Measurements from ENCODE around the gene BDKRB2.

The BDKRB2 gene

DNA sequence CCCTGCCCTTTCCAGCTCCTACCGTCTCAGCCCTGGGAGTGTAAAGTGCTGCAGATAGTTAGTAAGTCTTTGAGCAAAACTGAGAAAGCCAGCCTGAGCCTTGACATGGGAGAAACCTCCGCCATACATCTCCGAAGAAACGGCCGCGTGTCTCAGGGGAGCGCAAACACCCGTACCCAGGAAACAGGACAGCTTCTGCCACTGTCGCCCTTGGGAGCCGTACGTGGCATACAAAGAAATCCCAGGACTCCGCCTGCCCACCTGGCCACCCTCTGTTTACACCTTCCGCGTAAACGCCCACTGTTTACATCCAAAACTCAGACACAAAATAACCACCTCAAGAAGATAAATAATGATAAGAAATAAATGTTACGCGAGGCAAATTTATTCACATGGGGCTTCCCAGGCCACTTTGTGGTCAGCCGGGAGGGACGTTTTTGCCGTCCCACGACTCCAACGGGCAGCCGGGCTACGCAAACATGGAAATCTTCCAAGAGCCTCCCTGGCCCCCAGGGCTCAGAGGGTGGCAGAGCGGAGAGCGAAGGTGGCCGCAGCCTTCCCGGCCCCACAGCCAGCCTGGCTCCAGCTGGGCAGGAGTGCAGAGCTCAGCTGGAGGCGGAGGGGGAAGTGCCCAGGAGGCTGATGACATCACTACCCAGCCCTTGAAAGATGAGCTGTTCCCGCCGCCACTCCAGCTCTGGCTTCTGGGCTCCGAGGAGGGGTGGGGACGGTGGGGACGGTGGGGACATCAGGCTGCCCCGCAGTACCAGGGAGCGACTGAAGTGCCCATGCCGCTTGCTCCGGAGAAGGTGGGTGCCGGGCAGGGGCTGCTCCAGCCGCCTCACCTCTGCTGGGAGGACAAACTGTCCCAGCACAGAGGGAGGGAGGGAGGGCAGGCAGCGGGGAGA lies at the start of gene BDKRB2:
BDKRB2 (plus strand) TSS at position 689 of the 908 bp plus-strand sequence. CDS start 32,269 bp downstream, outside the sequence.
- DNase-seq, result no peak

DNA sequence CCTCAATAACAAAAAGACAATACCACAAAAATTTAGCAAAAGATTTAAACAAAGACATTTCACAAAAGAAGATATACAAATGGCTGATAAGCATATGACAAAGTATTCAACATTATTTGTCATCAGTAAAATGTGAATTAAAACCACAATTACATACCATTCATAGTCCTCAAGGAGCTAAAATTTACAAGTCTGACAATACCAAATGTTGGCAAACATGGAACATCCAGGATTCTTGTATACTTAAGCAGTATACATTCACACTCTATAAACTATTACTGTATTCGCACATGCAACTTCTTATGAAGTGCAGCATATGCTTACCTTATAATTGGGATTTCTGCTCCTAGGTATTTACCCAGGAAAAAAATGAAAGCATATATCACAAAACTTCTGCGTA lies 49.7 kb upstream of the BDKRB2 start:
- DNase-seq, result no peak

DNA sequence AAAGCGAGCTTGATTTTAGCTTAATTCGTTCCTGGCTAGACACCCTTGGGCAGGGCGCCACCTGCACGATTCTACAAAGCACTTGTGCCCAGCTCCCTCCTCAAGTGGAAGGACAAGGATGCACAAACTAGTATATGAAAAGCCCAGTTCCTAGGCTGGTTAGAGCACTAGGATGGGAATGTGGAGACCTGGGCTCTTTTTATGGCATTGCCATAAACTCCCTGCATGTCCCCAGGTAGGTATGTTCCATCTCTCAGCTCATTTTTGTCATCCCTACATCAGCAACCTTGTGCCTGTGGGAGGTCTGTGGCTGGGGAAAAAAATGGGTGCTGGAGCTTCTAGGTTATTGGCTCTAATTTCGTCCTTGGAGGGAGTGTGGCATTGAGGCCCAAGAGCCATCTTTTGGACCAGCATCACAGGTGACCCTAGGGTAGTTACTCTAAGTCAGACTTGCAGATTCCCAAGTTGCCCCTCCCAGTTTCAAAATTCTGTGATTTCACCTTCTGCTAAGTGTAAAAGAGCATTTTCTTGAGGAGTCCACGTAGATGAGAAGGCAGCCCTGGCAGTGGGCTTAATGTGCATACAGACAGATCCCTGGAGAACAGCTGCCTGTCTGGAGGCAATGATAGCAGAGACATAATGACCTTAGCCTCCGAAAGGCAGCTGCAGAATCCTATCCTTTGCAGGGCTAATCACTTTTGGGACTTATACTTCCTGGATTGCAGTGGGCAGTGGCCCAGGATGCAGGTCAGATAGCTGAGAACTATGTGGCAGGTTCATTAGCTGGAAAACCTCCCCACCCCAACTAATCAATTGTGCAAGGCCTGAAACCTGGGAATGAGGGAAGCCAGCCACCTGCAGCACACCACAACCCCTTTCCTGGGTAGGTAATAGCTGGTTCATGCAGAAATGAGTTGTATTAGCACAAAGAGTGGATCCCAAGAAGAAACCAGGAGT lies 47.6 kb upstream of the BDKRB2 start:
- DNase-seq, result no peak

GRCh38 chr14:96158735-96159134 lies 45.9 kb upstream of the BDKRB2 start:
- no peak for DNase-seq

DNA sequence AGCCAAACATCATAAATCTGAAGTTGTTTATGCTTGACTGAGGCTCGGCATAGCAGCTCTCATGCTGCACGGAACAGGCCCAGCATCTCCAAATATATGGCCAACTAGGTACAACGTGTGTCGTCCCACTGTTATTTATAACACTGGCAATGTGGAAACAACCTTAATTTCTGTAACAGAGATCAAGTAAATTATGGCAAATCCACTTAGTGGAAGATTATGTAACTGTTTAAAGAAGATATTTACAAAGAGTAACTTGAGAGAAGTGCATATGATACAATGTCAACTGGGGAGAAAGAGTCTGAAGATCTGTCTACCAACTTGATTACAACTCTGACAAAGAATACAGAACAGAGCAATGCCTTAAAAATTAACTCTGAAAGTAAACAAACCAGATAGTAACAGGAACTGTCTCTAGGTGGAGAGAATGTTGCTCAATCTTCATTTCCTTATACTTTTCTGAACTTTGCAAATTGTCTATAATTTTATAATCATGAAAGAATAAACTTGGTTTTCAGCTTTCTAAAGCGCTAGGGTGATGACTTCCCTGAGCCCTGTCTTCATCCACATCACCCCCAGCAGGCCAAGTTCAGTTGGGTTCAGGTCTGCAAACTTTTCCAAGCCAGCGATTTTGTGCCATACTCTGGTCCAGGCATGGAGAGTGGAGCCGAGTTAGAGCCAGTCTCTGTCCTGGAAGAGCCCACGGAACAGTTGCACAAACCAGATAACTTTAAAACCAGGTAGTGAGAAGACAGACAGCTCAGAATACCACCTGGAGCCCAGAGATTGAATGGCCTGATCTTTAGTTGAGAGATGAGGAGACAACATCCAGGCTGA lies 44.3 kb upstream of the BDKRB2 start:
- no peak for DNase-seq

DNA sequence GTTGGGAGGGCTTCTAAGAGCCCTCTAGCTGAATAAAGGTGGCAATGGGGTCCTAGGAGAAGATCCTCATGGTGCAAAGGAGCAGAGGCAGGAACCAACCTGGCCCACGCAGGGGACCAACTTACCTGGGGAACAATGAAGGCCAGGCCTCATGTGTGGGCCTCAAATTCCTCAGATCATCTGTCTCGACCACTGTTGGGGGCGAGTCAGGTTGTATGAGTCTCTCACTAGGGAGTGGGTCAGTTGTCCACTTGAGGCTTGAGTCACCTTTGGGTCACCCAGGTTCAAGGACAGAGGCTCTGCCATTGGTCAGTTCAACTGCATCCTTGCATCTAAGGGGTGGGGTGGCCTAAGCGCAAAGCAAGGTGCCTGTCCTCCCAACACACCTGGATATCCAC lies 43.7 kb upstream of the BDKRB2 start:
- DNase-seq, result no peak

GRCh38 chr14:96161636-96162035 lies 43.0 kb upstream of the BDKRB2 start:
- no peak for DNase-seq

DNA sequence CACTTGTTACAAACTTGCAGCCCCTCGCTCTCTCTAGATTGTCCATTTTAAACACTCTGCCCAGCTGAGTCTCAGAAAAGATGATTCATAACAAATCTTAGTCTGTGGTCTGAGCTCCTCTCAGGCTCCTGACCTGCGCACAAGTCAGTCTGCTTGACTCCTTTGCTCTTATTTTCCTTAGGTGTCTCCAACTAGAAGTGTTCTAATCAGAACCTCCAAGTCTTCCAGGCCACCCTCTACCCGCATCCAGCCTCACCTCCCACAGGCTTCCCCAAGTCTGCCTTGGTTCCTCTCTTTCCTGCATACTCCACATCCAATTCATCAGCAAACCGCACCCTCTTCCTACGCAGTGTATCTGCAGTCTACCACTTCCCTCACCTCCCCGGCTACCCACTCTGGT lies 42.4 kb upstream of the BDKRB2 start:
- DNase-seq, result no peak

GRCh38 chr14:96162741-96163140 lies 41.9 kb upstream of the BDKRB2 start:
- DNase-seq, result no peak

DNA sequence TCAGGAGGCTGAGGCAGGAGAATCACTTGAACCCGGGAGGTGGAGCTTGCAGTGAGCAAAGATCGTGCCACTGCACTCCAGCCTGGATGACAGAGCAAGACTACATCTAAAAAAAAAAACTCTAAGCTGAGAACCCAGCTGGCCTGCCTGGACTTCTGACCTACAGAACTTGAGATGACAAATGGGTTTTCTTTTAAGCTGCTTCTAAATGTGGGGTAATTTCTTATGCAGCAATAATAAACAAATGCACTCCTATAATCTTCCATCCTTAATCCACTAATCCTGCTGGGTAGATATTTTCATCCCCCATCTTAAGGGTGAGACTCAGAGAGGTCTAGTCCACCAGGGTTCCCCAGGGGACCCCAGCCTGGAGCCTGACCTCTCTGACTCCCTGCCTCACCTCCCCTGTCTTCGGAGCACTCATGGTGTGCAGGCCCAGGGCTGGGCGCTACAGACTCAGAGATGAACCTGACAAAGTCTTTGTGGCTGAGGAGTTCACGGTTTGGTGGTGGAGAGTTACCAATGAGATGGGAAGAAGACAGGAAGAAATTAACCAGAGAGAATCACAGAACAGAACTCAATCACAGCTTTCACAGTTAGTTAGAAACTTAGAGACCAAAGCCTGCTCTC lies 39.7 kb upstream of the BDKRB2 start:
- DNase-seq, result no peak

DNA sequence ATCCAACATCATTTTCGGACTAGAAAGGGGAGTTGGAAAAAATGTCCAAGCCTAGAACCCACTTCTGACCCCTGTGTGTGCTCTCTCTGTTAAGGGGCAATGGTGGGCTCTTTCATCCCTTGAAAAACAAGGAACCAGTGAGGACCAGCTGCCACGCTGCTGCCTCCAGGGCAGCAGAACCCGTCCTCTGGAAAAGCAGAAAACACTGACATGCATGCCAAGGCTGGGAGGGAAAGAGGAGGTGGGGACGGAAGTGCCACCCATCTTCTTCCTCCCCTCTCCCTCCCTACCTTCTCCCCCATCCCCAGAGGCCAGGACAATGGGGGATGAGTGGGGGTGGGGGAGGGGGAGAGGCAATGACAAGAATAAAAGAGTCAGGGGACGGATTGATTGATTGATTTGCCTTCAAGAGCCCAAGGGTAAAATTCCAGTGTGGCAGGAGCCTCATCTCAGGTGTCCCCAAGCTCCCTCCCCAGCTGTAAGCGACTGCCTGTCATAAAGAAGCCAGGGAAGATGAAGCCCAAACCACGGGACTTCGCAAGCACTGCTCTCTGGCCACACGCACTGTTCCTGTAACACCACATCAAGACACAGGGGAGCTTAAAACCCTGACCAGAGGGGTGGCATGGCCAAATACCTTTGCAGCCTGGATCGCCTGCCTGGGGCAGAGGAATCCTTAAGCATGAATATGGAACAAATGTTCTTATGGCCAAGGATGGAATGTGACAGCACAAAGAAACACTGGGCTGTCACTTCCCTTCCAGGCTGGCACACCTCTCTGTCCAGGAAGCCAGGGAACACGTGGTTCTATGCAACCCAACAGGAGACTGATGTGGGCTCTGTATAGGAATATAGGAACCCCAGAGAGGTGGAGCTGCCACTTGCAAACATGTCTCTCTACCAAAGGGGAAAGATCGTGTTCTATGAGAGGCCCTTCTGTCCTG lies 38.9 kb upstream of the BDKRB2 start:
- no peak for DNase-seq

DNA sequence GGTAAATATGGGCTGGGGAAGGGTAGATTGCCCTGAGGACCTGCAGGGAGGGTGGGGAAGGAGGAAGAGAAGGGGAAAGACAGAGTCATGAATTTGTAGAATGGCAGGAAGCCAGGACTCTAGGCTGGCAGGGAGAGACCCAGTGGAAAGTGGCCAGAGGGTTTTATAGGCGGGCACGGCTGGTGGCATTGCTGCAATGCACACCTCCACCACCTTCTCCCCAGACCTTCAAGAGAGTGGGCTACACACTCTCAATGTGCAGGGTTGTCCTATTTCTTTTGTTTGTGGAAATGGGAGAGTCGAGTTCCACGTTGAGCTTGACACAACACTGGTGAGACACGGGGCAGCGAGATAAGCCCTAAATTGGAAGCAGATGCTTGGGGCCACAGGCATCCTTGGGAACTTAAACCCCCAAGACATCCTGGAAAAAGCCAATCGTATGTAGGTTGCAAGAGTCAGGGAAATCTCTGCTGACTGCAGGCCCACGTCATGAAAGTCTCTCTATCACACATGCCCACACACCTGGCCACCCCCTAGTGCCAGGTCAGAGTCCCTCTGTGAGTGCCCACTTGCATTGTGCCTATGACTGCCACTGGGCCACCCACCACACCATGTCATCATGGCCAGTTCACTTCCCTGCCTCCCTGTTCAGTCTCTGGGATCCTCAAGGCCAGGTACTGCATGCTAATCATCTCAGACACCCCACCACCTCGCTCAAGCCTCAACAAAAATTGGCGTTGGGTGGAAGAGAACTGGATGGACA lies 38.0 kb upstream of the BDKRB2 start:
- no peak for DNase-seq

DNA sequence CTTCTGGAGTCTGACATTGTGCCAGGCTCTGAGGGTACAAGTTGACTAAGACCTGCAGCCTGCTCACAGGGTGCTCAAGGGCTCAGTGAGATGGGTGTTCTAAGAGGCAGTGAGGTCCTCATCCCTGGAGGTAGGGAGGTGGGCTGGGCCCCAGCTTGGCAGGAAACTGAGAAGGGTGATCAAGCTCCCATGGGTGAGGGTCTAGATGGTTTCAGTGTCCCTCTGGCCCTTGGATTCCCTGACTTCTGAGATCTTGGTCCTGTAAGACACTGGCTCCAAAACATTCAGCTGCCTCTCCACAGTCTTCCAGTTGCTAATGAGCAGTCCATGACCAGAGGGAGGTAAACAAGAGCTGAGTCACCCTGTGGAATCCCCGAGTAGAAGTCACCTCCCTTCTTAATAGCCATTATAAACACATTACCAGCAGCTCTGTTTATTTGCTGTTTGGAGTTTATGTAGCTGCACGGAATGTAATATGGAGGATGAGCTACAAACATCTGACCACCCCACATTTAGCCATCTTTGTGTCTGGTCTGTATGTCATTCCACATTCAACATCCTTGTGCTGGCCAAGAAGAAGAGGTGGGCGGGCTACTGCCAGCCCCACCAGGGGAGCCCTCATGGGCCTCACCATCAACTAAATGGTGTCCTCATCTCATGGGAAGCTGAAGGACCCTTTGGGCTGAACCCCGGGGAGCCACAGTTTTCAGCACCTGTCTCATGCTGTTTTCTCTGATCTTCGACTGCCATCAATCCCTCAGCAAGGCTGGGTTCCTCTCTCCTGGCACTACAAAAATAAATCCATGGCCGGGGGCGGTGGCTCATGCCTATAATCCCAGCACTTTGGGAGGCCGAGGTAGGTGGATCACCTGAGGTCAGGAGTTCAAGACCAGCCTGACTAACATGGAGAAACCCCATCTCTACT lies 37.2 kb upstream of the BDKRB2 start:
- DNase-seq, result no peak

GRCh38 chr14:96168581-96168980 lies 36.1 kb upstream of the BDKRB2 start:
- no peak for DNase-seq

- DNase-seq, result no peak
Measured at GRCh38 chr14:96170961-96171592, 33.6 kb upstream of the BDKRB2 start.

GRCh38 chr14:96173636-96174475 lies 30.8 kb upstream of the BDKRB2 start:
- no peak for DNase-seq

GRCh38 chr14:96176275-96176674 lies 28.4 kb upstream of the BDKRB2 start:
- DNase-seq, result no peak

DNA sequence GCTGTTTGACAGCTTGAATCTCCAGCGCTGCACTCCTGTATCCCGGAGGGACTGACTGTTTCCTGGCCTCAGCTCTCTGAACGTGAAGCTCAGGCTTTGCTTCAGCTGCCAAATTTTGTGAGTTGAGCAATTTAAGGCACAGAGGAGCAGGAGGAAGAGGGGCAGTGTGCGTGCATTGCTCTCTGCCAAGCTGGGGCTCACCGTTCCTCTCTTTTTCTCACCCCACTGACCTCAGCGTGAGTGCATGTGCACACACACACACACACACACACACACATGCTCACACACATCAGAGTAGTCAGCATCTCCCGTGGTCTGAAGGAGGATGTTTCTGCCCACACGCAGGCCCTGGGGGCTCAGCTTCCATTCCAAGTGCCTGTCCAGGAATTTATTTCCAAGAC lies 27.8 kb upstream of the BDKRB2 start:
- no peak for DNase-seq
